ENCODE results near the gene GYPB. TPM values are rescaled to one million over a fixed set of nuclear protein-coding genes. Genes with fewer than 3 reads are reported as not detected.
"Not testable (repeated sequence)": the region's sequence is repeated elsewhere in the genome, so short reads cannot be mapped to it uniquely, and the experiment has no call there.

The GYPB gene
- polyA plus RNA-seq (not detected in 2 replicates), polyA minus RNA-seq (not detected in 2 replicates)

DNA sequence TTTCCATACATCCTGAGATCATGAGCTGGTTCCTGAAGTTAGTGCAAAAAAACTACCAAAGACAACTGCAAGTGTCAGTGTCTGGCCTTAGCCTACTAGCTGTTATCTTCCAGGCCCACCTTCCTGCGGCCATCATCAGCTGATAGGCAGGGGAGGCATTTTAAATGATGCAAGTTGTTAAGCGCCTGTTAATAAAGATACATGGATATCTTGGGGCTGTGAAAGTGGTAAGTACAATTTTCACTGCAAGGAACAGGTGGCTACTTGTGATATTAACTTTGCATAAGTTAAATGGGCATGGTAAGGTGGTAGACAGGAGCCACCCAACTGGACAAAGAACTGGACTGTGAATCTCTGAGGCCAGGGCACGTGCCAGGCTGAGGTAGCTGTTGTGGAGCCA is at the start of gene GYPB:
Gene GYPB, minus strand, starts transcription at position 104 of the 400 bp plus-strand sequence. Its CDS starts 93 bp downstream, at position 11.
- H3K9me3 ChIP-seq (ENCODE audit: low read length); H3K4me2 ChIP-seq (ENCODE audit: low read length); H3K27ac ChIP-seq (ENCODE audit: low read length); H3K4me3 ChIP-seq (ENCODE audit: low read length); H2AFZ ChIP-seq (ENCODE audit: low read depth, low read length); H3K27me3 ChIP-seq (ENCODE audit: insufficient read depth, low read depth, low read length); H3K9me2 ChIP-seq (ENCODE audit: insufficient read depth, low read length); H3K36me3 ChIP-seq (ENCODE audit: insufficient read depth, low read length); H3F3A ChIP-seq (ENCODE audit: insufficient read depth, low read length, poor library complexity, severe bottlenecking); H4K20me1 ChIP-seq (ENCODE audit: insufficient read depth); H3K79me2 ChIP-seq (replicated peaks; ENCODE audit: insufficient read depth, low read length); H3K9ac ChIP-seq (ENCODE audit: low read length): not testable (repeated sequence)

DNA sequence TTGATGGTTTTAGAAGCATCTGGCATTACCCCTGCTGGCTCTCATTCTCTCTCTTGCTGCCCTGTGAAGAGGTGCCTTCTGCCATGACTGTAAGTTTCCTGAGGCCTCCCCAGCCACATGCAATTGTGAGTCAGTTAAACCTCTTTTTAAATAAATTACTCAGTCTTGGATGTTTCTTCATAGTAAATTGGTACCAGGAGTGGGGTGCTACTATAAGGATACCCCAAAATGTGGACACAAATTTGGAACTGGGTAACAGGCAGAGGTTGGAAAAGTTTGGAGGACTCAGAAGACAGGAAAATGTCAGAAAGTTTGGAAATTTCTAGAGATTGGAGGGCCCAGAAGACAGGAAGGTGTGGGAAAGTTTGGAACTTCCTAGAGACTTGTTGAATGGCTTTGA is 42.4 kb upstream of the GYPB start:
- H3K9me2 ChIP-seq (ENCODE audit: insufficient read depth, low read length); H3K4me3 ChIP-seq (ENCODE audit: low read length); H3F3A ChIP-seq (ENCODE audit: insufficient read depth, low read length, poor library complexity, severe bottlenecking); H3K9me3 ChIP-seq (ENCODE audit: low read length); H3K27me3 ChIP-seq (ENCODE audit: insufficient read depth, low read depth, low read length); H2AFZ ChIP-seq (ENCODE audit: low read depth, low read length); H3K4me2 ChIP-seq (ENCODE audit: low read length); H4K20me1 ChIP-seq (ENCODE audit: insufficient read depth); H3K9ac ChIP-seq (ENCODE audit: low read length); H3K27ac ChIP-seq (ENCODE audit: low read length); H3K36me3 ChIP-seq (ENCODE audit: insufficient read depth, low read length); H3K79me2 ChIP-seq (replicated peaks; ENCODE audit: insufficient read depth, low read length): not testable (repeated sequence)

DNA sequence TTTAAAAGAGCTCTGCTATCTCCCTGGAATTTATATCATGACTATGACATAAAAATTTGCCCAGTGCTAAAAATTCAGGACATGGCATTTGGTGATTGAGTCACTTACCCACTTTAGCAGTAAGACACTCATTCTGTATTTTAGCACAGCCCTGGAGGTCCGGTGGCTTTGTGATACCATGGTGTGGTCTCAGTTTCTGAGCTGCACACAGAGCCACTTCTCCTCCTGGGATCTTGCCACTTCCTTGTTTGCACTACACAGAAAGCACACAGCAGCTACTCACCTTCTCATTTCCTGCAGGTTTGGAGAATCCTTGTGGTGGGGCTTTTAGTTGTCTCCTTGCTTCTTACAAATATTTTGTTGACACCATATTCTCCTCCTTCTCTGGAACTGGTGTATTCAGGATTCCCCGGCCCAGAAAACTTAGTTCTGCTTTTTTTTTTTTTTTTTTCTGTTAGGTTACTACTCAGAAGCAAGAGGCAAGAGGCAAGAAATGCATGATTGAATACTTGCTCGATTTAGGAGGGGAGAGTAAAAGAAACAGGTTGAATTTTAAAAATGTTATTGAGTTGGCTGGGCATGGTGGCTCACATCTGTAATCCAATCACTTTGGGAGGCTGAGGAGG is 41.2 kb upstream of the GYPB start:
- not testable (repeated sequence) for H3K36me3 ChIP-seq (ENCODE audit: insufficient read depth, low read length); H3K4me2 ChIP-seq (ENCODE audit: low read length); H3K9me2 ChIP-seq (ENCODE audit: insufficient read depth, low read length); H3K9me3 ChIP-seq (ENCODE audit: low read length); H3K9ac ChIP-seq (ENCODE audit: low read length); H3K27ac ChIP-seq (ENCODE audit: low read length); H3K27me3 ChIP-seq (ENCODE audit: insufficient read depth, low read depth, low read length); H3F3A ChIP-seq (ENCODE audit: insufficient read depth, low read length, poor library complexity, severe bottlenecking); H4K20me1 ChIP-seq (ENCODE audit: insufficient read depth); H2AFZ ChIP-seq (ENCODE audit: low read depth, low read length); H3K79me2 ChIP-seq (replicated peaks; ENCODE audit: insufficient read depth, low read length); H3K4me3 ChIP-seq (ENCODE audit: low read length)

DNA sequence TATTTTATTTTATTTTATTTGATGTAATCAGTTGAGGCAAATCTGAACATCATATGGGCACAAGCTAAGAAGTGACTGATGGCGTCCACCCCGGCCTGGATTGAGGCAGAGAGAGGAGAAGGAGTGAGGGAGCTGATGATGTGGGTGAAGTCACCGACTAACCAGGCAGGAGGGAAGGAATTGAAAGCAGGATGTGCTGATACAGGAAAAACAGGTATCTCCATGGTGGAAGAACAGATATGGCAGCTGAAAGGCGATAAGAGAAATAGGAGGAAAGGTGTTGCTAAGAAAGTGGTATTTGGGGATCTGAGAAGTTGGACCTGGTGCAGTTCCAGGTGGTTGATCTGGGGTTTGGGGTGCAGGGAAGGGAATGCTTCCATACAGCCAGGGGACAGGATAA is 37.6 kb upstream of the GYPB start:
- H3K9me2 ChIP-seq (ENCODE audit: insufficient read depth, low read length) = no peaks in the 10 kb centered on the region
- TF ChIP-seq TAF1 (IDR thresholded peaks at IDR 0.05; ENCODE audit: low read depth) = no peak
- TF ChIP-seq, protein P1, sequence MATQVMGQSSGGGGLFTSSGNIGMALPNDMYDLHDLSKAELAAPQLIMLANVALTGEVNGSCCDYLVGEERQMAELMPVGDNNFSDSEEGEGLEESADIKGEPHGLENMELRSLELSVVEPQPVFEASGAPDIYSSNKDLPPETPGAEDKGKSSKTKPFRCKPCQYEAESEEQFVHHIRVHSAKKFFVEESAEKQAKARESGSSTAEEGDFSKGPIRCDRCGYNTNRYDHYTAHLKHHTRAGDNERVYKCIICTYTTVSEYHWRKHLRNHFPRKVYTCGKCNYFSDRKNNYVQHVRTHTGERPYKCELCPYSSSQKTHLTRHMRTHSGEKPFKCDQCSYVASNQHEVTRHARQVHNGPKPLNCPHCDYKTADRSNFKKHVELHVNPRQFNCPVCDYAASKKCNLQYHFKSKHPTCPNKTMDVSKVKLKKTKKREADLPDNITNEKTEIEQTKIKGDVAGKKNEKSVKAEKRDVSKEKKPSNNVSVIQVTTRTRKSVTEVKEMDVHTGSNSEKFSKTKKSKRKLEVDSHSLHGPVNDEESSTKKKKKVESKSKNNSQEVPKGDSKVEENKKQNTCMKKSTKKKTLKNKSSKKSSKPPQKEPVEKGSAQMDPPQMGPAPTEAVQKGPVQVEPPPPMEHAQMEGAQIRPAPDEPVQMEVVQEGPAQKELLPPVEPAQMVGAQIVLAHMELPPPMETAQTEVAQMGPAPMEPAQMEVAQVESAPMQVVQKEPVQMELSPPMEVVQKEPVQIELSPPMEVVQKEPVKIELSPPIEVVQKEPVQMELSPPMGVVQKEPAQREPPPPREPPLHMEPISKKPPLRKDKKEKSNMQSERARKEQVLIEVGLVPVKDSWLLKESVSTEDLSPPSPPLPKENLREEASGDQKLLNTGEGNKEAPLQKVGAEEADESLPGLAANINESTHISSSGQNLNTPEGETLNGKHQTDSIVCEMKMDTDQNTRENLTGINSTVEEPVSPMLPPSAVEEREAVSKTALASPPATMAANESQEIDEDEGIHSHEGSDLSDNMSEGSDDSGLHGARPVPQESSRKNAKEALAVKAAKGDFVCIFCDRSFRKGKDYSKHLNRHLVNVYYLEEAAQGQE (IDR thresholded peaks at IDR 0.05; ENCODE audit: borderline replicate concordance) = no peak
- TF ChIP-seq SMC3 (conservative IDR thresholded peaks at IDR 0.05; ENCODE audit: poor library complexity) = no peak
- no peak for TF ChIP-seq POLR2AphosphoS5 (IDR thresholded peaks at IDR 0.05)
- no peak for TF ChIP-seq EP300 (conservative IDR thresholded peaks at IDR 0.05; ENCODE audit: poor library complexity, severe bottlenecking)
- no peak for TF ChIP-seq MXI1 (conservative IDR thresholded peaks at IDR 0.05; ENCODE audit: poor library complexity, severe bottlenecking)
- TF ChIP-seq EZH2 (IDR thresholded peaks at IDR 0.05; ENCODE audit: borderline replicate concordance, insufficient read depth, low read length, poor library complexity, severe bottlenecking) = no peak
- TF ChIP-seq RAD21 (conservative IDR thresholded peaks at IDR 0.05) = no peak
- TF ChIP-seq, protein P2, sequence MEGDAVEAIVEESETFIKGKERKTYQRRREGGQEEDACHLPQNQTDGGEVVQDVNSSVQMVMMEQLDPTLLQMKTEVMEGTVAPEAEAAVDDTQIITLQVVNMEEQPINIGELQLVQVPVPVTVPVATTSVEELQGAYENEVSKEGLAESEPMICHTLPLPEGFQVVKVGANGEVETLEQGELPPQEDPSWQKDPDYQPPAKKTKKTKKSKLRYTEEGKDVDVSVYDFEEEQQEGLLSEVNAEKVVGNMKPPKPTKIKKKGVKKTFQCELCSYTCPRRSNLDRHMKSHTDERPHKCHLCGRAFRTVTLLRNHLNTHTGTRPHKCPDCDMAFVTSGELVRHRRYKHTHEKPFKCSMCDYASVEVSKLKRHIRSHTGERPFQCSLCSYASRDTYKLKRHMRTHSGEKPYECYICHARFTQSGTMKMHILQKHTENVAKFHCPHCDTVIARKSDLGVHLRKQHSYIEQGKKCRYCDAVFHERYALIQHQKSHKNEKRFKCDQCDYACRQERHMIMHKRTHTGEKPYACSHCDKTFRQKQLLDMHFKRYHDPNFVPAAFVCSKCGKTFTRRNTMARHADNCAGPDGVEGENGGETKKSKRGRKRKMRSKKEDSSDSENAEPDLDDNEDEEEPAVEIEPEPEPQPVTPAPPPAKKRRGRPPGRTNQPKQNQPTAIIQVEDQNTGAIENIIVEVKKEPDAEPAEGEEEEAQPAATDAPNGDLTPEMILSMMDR (IDR thresholded peaks at IDR 0.05; ENCODE audit: poor library complexity, severe bottlenecking) = no peak
- no peak overlapping the region for H3K4me3 ChIP-seq (ENCODE audit: low read length)
- no peaks in the 10 kb centered on the region for H4K20me1 ChIP-seq (ENCODE audit: insufficient read depth)
- H2AFZ ChIP-seq (ENCODE audit: low read depth, low read length) = no peak overlapping the region
- H3K27me3 ChIP-seq (ENCODE audit: insufficient read depth, low read depth, low read length) = no peaks in the 10 kb centered on the region
- no peaks in the 10 kb centered on the region for H3K36me3 ChIP-seq (ENCODE audit: insufficient read depth, low read length)
- no peak overlapping the region for H3K4me2 ChIP-seq (ENCODE audit: low read length)
- H3K79me2 ChIP-seq (replicated peaks; ENCODE audit: insufficient read depth, low read length) = no peaks in the 10 kb centered on the region
- H3K9me3 ChIP-seq (ENCODE audit: low read length) = no peaks in the 10 kb centered on the region
- no peak overlapping the region for H3K27ac ChIP-seq (ENCODE audit: low read length)
- no peaks in the 10 kb centered on the region for H3F3A ChIP-seq (ENCODE audit: insufficient read depth, low read length, poor library complexity, severe bottlenecking)
- H3K9ac ChIP-seq (ENCODE audit: low read length) = no peak overlapping the region

DNA sequence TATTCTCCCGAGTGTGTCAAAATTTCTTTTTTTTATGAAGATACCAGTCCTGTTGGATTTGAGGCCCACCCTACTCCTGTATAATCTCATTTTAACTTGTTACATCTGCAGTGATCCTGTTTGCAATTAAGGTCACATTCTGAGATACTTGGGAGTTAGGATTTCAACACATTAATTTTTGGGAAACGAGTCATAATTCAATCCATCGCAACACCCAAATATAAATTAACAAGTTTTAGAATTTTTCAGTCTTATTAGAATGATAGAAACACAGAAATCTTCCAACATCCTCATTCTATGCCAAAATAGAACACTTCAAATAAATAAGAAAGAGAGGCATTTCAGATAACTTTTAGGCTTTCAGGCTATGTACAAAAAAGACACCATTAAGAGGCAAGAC is 36.2 kb upstream of the GYPB start:
- not testable (repeated sequence) for H3K36me3 ChIP-seq (ENCODE audit: insufficient read depth, low read length); H3K27ac ChIP-seq (ENCODE audit: low read length); H4K20me1 ChIP-seq (ENCODE audit: insufficient read depth); H3K9me3 ChIP-seq (ENCODE audit: low read length); H3K4me2 ChIP-seq (ENCODE audit: low read length); H3K9ac ChIP-seq (ENCODE audit: low read length); H3K27me3 ChIP-seq (ENCODE audit: insufficient read depth, low read depth, low read length); H3K9me2 ChIP-seq (ENCODE audit: insufficient read depth, low read length); H2AFZ ChIP-seq (ENCODE audit: low read depth, low read length); H3F3A ChIP-seq (ENCODE audit: insufficient read depth, low read length, poor library complexity, severe bottlenecking); H3K79me2 ChIP-seq (replicated peaks; ENCODE audit: insufficient read depth, low read length); H3K4me3 ChIP-seq (ENCODE audit: low read length)
